MM.1S (cell line): ENCODE results near the gene ANKS6.

ENCODE experiments used
- DNase-seq: peaks from one replicate; pipeline ENCODE4 v3.0.0-alpha.2; 2015
- H2AFZ ChIP-seq: fragments of 300-600 bp; sonication (generic); 2 replicates; pipeline ENCODE4 v1.6.0; 2016; ENCODE audit warnings: antibody characterized with exemption, low read length
- H3F3A ChIP-seq: fragments of 300-600 bp; sonication (generic); 2 replicates; pipeline ENCODE4 v1.6.1; 2016; ENCODE audit warnings: mild to moderate bottlenecking, antibody characterized with exemption, low read length, moderate library complexity, mixed read lengths; ENCODE audit not compliant: insufficient read depth
- H3K27ac ChIP-seq: fragments of 300-600 bp; sonication (generic); 2 replicates; pipeline ENCODE4 v1.5.1; 2016; ENCODE audit warnings: mild to moderate bottlenecking, low read length
- H3K27me3 ChIP-seq: fragments of 300-600 bp; sonication (generic); replicated peaks from 2 replicates; pipeline ENCODE4 v1.6.0; 2016; ENCODE audit warnings: low read length; ENCODE audit not compliant: insufficient read depth
- H3K36me3 ChIP-seq: fragments of 300-600 bp; sonication (generic); replicated peaks from 2 replicates; pipeline ENCODE4 v1.6.1; 2016; ENCODE audit warnings: mild to moderate bottlenecking, low read length, mixed read lengths; ENCODE audit not compliant: insufficient read depth
- H3K4me1 ChIP-seq: fragments of 300-600 bp; sonication (generic); 2 replicates; pipeline ENCODE4 v1.6.1; 2016; ENCODE audit warnings: low read length, mixed read lengths
- H3K4me2 ChIP-seq: fragments of 300-600 bp; sonication (generic); 2 replicates; pipeline ENCODE4 v1.6.0; 2016; ENCODE audit warnings: low read depth, low read length
- H3K4me3 ChIP-seq: fragments of 300-600 bp; sonication (generic); 2 replicates; pipeline ENCODE4 v1.5.1; 2016; ENCODE audit warnings: low read length, mixed read lengths
- H3K79me2 ChIP-seq: fragments of 300-600 bp; sonication (generic); 2 replicates; pipeline ENCODE4 v1.6.1; 2016; ENCODE audit warnings: mixed run types, low read length, mixed read lengths
- H3K9ac ChIP-seq: fragments of 300-600 bp; sonication (generic); 2 replicates; pipeline ENCODE4 v1.6.1; 2016; ENCODE audit warnings: low read length, mixed read lengths
- H3K9me2 ChIP-seq: fragments of 300-600 bp; sonication (generic); replicated peaks from 2 replicates; pipeline ENCODE4 v1.6.1; 2016; ENCODE audit warnings: mild to moderate bottlenecking, low read length, mixed read lengths; ENCODE audit not compliant: insufficient read depth
- H3K9me3 ChIP-seq: fragments of 300-600 bp; sonication (generic); replicated peaks from 2 replicates; pipeline ENCODE4 v1.6.1; 2016; ENCODE audit warnings: mild to moderate bottlenecking, low read length, mixed read lengths; ENCODE audit not compliant: insufficient read depth
- H4K20me1 ChIP-seq: fragments of 300-600 bp; sonication (generic); 2 replicates; pipeline ENCODE4 v1.6.1; 2016; ENCODE audit warnings: mild to moderate bottlenecking, low read length, moderate library complexity, mixed read lengths; ENCODE audit not compliant: insufficient read depth
- EZH2 ChIP-seq: fragments of 300-600 bp; sonication (generic); optimal IDR thresholded peaks from 2 replicates; pipeline ENCODE3; 2017; ENCODE audit warnings: low read depth, mild to moderate bottlenecking, antibody characterized with exemption, low read length, mixed read lengths
- EZH2phosphoT487 ChIP-seq: fragments of 300-600 bp; sonication (generic); IDR thresholded peaks from 2 replicates; pipeline ENCODE4 v1.6.1; 2018; ENCODE audit warnings: antibody characterized with exemption, low read length
- TF ChIP-seq, protein P1 (sequence below): fragments of 300-600 bp; sonication (generic); IDR thresholded peaks from 2 replicates; pipeline ENCODE4 v1.5.1; 2016; ENCODE audit warnings: antibody characterized with exemption, low read length, mixed read lengths

The ANKS6 gene

DNA sequence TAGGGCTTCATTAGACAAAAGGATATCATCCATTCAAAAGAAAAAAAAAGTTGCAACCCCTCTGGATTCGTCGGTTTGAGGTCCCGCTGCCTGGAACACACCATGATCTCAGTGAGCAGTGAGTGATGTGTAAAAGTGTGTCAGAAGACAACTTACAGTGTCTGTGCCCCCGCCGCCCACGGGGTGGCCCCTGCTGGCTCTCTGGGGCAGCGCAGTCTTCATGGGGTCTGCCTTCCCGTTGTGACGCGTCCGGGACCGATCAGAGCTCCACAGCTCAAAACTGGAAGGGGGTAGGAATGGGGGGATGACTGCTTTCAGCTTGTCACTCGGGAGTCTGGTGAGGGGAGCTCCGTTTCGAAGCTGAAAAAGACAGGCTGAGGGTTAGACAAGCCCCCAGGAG is 22.6 kb downstream of the ANKS6 start:
- H3K27ac ChIP-seq = no peak overlapping the region
- no peak overlapping the region for H2AFZ ChIP-seq
- H3K4me3 ChIP-seq = no peak overlapping the region
- H3K9me2 ChIP-seq = no peaks in the 10 kb centered on the region
- H4K20me1 ChIP-seq = no peaks in the 10 kb centered on the region
- no peak for DNase-seq
- H3K36me3 ChIP-seq = no peaks in the 10 kb centered on the region
- no peaks in the 10 kb centered on the region for H3K4me1 ChIP-seq
- no peaks in the 10 kb centered on the region for H3F3A ChIP-seq
- H3K4me2 ChIP-seq = no peak overlapping the region
- H3K9me3 ChIP-seq = no peaks in the 10 kb centered on the region
- no peak overlapping the region for H3K9ac ChIP-seq
- TF ChIP-seq, protein P1, sequence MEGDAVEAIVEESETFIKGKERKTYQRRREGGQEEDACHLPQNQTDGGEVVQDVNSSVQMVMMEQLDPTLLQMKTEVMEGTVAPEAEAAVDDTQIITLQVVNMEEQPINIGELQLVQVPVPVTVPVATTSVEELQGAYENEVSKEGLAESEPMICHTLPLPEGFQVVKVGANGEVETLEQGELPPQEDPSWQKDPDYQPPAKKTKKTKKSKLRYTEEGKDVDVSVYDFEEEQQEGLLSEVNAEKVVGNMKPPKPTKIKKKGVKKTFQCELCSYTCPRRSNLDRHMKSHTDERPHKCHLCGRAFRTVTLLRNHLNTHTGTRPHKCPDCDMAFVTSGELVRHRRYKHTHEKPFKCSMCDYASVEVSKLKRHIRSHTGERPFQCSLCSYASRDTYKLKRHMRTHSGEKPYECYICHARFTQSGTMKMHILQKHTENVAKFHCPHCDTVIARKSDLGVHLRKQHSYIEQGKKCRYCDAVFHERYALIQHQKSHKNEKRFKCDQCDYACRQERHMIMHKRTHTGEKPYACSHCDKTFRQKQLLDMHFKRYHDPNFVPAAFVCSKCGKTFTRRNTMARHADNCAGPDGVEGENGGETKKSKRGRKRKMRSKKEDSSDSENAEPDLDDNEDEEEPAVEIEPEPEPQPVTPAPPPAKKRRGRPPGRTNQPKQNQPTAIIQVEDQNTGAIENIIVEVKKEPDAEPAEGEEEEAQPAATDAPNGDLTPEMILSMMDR = no peak
- TF ChIP-seq EZH2phosphoT487 = no peak
- no peak for TF ChIP-seq EZH2
- no peaks in the 10 kb centered on the region for H3K79me2 ChIP-seq
- no peaks in the 10 kb centered on the region for H3K27me3 ChIP-seq

- Histone ChIP-seq H3K27me3 (no peaks in the 10 kb centered on the region), H3F3A (no peaks in the 10 kb centered on the region), H3K9me2 (no peaks in the 10 kb centered on the region), H3K79me2 (no peaks in the 10 kb centered on the region), H3K4me2 (no peak overlapping the region), H2AFZ (no peak overlapping the region), H3K9me3 (no peaks in the 10 kb centered on the region), H3K4me3 (no peak overlapping the region), H3K27ac (no peak overlapping the region), H3K4me1 (no peaks in the 10 kb centered on the region), H3K9ac (no peak overlapping the region), H3K36me3 (no peaks in the 10 kb centered on the region), H4K20me1 (no peaks in the 10 kb centered on the region)
- TF ChIP-seq, protein P1 = no peak
- no peak for TF ChIP-seq EZH2phosphoT487
- no peak for TF ChIP-seq EZH2
- no peak for DNase-seq
These were observed 23.8 kb downstream of the ANKS6 start for GRCh38 chr9:98772364-98773155.

GRCh38 chr9:98771209-98771874 is 25.0 kb downstream of the ANKS6 start:
- TF ChIP-seq, protein P1 = no peak
- TF ChIP-seq EZH2phosphoT487 (no peak), EZH2 (no peak)
- Histone ChIP-seq H3K27me3 (no peaks in the 10 kb centered on the region), H3K9ac (no peak overlapping the region), H3K9me3 (no peaks in the 10 kb centered on the region), H3K36me3 (no peaks in the 10 kb centered on the region), H3K4me1 (no peaks in the 10 kb centered on the region), H2AFZ (no peak overlapping the region), H3K4me3 (no peak overlapping the region), H3K79me2 (no peaks in the 10 kb centered on the region), H4K20me1 (no peaks in the 10 kb centered on the region), H3F3A (no peaks in the 10 kb centered on the region), H3K9me2 (no peaks in the 10 kb centered on the region), H3K27ac (no peak overlapping the region), H3K4me2 (no peak overlapping the region)
- no peak for DNase-seq
